ENCODE measurements around the gene MTLN.
"Not testable (repeated sequence)": the region's sequence is repeated elsewhere in the genome, so short reads cannot be mapped to it uniquely, and the experiment has no call there.

Gene MTLN

GRCh38 chr2:110197452-110197851 is 14.9 kb downstream of the MTLN start:
- no peak for DNase-seq

GRCh38 chr2:110190169-110190568 is 22.2 kb downstream of the MTLN start:
- DNase-seq = not testable (repeated sequence)

- DNase-seq = no peak
These were observed 29.9 kb downstream of the MTLN start for GRCh38 chr2:110182449-110182848.

GRCh38 chr2:110180036-110180435 is 32.3 kb downstream of the MTLN start:
- no peak for DNase-seq

GRCh38 chr2:110173523-110173922 is 38.8 kb downstream of the MTLN start:
- DNase-seq = no peak

- DNase-seq = no peak
These were observed 39.8 kb downstream of the MTLN start for GRCh38 chr2:110172506-110172905.

- DNase-seq = no peak
These were observed 42.2 kb downstream of the MTLN start for GRCh38 chr2:110170102-110170501.

- DNase-seq = no peak
These were observed 44.9 kb downstream of the MTLN start for GRCh38 chr2:110167326-110168000.

GRCh38 chr2:110166266-110166665 is 46.1 kb downstream of the MTLN start:
- no peak for DNase-seq

Data from SIG-M5 (cell line).